Measurements from ENCODE around the gene EBI3.
A peak's percentile ranks its signal among the peaks of the same experiment; 100 is the strongest.

Gene EBI3

DNA sequence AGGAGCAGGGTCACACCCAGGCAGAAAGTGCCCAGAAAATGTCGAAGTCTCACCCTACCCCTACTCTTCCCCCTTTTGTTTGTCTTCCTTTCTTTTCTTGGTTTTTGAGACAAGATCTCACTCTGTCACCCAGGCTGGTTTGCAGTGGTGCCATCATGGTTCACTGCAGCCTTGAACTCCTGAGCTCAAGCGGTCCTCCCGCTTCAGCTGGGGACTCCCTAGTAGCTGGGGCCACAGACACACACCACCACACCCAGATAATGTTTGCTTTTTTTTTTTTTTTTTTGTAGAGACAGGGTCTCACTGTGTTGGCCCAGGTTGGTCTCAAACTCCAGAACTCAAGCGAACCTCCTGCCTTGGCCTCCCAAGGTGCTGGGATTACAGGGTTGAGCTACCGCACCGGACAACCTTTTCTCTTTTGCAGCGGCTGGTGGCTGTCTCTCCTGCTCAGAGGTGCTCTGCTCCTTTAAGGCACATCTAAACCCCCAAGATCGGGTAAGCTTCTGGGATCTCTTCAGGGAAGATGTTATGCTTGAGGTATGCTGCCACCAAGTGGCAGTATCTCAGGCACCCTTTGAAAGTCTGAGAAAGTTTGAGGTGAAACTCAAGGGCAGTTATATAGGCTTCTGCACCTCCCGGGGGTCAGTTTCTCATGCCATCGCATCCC lies 22.4 kb upstream of the EBI3 start:
- H3K4me3 ChIP-seq (ENCODE audit: low read length) = no peak overlapping the region
- TF ChIP-seq, protein P1, sequence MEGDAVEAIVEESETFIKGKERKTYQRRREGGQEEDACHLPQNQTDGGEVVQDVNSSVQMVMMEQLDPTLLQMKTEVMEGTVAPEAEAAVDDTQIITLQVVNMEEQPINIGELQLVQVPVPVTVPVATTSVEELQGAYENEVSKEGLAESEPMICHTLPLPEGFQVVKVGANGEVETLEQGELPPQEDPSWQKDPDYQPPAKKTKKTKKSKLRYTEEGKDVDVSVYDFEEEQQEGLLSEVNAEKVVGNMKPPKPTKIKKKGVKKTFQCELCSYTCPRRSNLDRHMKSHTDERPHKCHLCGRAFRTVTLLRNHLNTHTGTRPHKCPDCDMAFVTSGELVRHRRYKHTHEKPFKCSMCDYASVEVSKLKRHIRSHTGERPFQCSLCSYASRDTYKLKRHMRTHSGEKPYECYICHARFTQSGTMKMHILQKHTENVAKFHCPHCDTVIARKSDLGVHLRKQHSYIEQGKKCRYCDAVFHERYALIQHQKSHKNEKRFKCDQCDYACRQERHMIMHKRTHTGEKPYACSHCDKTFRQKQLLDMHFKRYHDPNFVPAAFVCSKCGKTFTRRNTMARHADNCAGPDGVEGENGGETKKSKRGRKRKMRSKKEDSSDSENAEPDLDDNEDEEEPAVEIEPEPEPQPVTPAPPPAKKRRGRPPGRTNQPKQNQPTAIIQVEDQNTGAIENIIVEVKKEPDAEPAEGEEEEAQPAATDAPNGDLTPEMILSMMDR (IDR thresholded peaks at IDR 0.05; ENCODE audit: insufficient read depth, low read depth, low read length, missing control alignments) = peak; percentile 19
- no peak for DNase-seq (ENCODE audit: low read depth)

DNA sequence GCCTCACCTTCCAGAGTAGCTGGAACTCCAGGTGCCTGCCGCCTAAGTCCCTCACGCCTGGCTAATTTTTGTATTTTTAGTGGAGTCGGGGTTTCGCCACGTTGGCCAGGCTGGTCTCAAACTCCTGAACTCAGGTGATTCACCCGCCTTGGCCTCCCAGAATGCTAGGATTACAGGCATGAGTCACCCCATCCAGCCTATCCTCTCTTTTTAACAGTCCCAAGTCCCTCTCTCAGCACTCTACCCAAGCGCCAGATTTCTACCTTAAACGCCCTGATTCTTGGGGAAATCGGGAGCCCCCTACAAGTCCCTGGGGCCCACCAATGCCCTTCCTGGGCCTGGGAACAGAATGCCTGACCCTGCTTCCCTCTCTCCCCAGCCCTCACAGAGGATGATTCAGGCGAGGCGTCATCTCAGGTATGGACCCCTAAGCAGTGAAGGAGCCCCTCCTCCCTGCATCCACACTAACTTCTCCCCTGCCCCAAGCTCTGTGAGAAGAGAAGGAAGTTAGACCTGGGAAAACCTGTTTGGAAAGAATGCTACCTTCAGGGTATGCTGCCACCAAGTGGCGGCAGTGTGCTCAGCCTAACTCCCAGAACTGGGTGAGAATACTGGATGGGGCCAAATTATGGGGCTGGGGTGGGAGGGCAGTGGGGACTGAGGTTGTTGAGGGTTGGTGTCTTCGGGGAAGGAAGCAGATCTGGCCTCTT lies 20.8 kb upstream of the EBI3 start:
- no peak overlapping the region for H3K4me3 ChIP-seq (ENCODE audit: low read length)
- TF ChIP-seq, protein P1 (IDR thresholded peaks at IDR 0.05; ENCODE audit: insufficient read depth, low read depth, low read length, missing control alignments) = peak; percentile 47
- DNase-seq (ENCODE audit: low read depth) = peak; percentile 56

DNA sequence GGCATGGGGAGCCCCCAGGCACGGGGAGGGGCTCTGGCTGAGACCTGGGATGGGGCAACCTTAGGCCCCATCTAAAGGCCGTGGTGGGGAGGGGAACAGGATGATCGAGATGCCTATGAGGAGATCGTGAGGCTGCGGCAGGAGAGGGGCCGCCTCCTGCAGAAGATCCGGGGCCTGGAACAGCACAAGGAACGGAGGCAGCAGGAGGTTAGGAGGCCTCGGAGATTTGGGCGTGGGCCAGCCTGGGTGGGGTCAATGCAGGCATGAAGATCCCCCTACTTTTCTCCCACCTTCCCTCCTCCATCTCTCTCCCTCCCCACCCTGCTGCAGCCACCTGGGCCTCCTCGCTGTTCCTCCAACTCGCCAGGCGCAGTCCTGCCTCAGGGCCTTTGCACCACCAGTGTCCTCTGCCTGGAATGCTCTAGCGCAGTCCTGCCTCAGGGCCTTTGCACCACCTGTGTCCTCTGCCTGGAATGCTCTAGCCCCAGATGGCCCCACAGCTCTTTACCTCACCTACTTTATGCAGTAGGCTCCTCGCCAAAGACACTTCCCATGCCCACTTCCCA lies 19.1 kb upstream of the EBI3 start:
- H3K4me3 ChIP-seq (ENCODE audit: low read length) = no peak overlapping the region
- no peak for DNase-seq (ENCODE audit: low read depth)
- TF ChIP-seq, protein P1 (IDR thresholded peaks at IDR 0.05; ENCODE audit: insufficient read depth, low read depth, low read length, missing control alignments) = no peak

DNA sequence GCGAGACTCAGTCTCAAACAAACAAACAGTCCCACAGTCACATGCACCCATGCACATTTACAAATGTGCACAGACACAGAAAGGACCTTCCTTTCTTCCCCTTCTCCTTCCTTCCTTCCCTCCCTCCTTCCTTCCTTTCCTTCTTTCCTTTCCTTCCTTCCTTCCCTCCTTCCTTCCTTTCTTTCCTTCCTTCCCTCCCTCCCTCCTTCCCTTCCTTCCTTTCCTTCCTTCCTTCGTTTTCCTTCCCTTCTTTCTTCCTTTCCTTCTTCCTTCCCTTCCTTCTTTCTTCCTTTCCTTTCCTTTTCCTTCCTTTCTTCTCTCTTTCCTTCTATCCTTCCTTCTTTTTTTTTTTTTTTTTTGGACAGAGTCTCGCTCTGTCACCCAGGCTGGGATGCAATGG lies 16.2 kb upstream of the EBI3 start:
- no peak overlapping the region for H3K4me3 ChIP-seq (ENCODE audit: low read length)
- DNase-seq (ENCODE audit: low read depth) = no peak
- TF ChIP-seq, protein P1 (IDR thresholded peaks at IDR 0.05; ENCODE audit: insufficient read depth, low read depth, low read length, missing control alignments) = no peak

DNA sequence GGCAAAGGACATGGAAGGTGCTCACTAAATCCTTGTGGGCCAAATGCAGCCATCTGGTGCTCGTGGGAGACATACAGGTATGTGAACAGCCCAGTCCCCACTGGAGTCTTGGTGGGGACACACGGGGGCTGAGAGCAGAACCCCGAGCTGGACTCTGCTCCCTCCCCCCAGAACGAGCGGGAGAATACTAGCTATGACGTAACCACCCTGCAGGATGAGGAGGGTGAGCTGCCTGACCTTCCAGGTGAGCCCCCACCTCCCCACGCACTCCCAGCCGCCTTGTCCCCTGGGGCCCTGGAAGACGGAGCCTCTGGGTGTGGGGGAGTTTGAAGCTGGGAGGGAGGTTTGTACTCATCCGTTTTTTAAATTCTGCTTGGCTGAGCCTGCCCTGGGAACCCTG lies 13.5 kb upstream of the EBI3 start:
- no peak for DNase-seq (ENCODE audit: low read depth)
- TF ChIP-seq, protein P1 (IDR thresholded peaks at IDR 0.05; ENCODE audit: insufficient read depth, low read depth, low read length, missing control alignments) = no peak
- H3K4me3 ChIP-seq (ENCODE audit: low read length) = no peak overlapping the region

DNA sequence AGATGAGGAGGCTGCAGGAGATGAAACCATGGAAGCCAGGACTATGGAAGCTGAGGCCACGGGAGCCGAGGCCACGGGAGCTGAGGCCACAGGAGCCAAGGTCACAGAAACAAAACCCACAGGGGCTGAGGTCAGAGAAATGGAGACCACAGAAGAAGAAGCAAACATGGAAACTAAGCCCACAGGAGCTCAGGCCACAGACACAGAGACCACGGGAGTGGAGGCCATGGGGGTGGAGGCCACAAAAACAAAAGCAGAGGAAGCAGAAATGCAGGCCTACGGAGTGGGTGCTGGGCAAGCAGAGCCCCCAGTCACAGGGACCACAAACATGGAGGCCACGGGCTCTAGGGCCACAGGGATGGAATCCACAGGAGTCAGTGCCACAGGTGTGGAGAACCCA lies 12.5 kb upstream of the EBI3 start:
- H3K4me3 ChIP-seq (ENCODE audit: low read length) = no peak overlapping the region
- TF ChIP-seq, protein P1 (IDR thresholded peaks at IDR 0.05; ENCODE audit: insufficient read depth, low read depth, low read length, missing control alignments) = no peak
- DNase-seq (ENCODE audit: low read depth) = no peak

All from epithelial cell of esophagus (primary cell).